SK-N-SH (cell line): ENCODE data around the gene APBA2.

Experiments used
- CTCF ChIP-seq: fragments of 200-600 bp; sonication (generic); IDR thresholded peaks from 2 replicates; pipeline ENCODE4 v1.6.1; 2017; ENCODE audit warnings: antibody characterized with exemption, mild to moderate bottlenecking, moderate library complexity
- EP300 ChIP-seq, 2 experiments: IDR thresholded peaks; 2 replicates each; pipeline versions ENCODE4 v1.4.0 to v1.6.1; 2012; ENCODE audit warnings: borderline replicate concordance in 1 of 2, low read depth in 1 of 2, low read length in 1 of 2
- MAX ChIP-seq: IDR thresholded peaks from 2 replicates; pipeline ENCODE4 v1.4.0; 2012; ENCODE audit warnings: low read depth
- NFIC ChIP-seq: IDR thresholded peaks from 2 replicates; pipeline ENCODE4 v1.4.0; 2012; ENCODE audit warnings: borderline replicate concordance
- NRF1 ChIP-seq: IDR thresholded peaks from 2 replicates; pipeline ENCODE4 v1.6.1; 2012; ENCODE audit warnings: low read depth, mild to moderate bottlenecking, low read length
- PBX3 ChIP-seq: IDR thresholded peaks from 2 replicates; pipeline ENCODE4; 2012
- POLR2AphosphoS5 ChIP-seq: IDR thresholded peaks from 2 replicates; pipeline ENCODE4 v1.6.1; 2012; ENCODE audit warnings: low read depth, low read length
- RAD21 ChIP-seq: IDR thresholded peaks from 2 replicates; pipeline ENCODE4 v1.6.1; 2012; ENCODE audit warnings: mild to moderate bottlenecking, low read length
- RCOR1 ChIP-seq: fragments of 150-350 bp; IDR thresholded peaks from 2 replicates; pipeline ENCODE4 v1.6.1; 2017; ENCODE audit warnings: antibody characterized with exemption, low read length
- SIN3A ChIP-seq: IDR thresholded peaks from 2 replicates; pipeline ENCODE4 v1.6.1; 2012; ENCODE audit warnings: low read depth, mild to moderate bottlenecking, low read length, moderate library complexity, borderline replicate concordance
- YY1 ChIP-seq: IDR thresholded peaks from 2 replicates; pipeline ENCODE4 v1.4.0; 2012; ENCODE audit warnings: low read depth, mild to moderate bottlenecking
- ZBTB33 ChIP-seq: IDR thresholded peaks from 2 replicates; pipeline ENCODE4 v1.4.0; 2012; ENCODE audit warnings: low read depth, borderline replicate concordance
- TF ChIP-seq, protein P1 (sequence below): fragments of 150-350 bp; IDR thresholded peaks from 2 replicates; pipeline ENCODE4 v1.6.1; 2017; ENCODE audit warnings: antibody characterized with exemption, low read length, low read depth, borderline replicate concordance

DNA sequence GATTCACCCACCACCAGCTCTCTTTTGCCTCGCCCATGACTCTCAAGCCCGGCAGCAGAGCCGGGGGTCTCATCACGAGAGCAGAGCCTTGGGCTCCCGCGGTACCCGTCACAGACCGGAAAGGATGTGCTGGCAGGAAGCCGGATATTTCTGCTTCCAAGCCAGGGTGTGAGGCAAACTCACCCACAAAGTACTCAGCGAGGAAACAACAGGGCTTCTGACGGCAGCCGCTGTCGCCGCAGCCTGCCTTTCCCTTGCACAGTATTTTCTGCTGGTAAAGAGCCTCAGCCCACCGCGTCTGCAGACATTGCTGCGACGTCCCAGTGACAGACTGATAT, 263.9 kb downstream of the APBA2 start:
- no peak for TF ChIP-seq POLR2AphosphoS5
- no peak for TF ChIP-seq CTCF
- TF ChIP-seq, protein P1, sequence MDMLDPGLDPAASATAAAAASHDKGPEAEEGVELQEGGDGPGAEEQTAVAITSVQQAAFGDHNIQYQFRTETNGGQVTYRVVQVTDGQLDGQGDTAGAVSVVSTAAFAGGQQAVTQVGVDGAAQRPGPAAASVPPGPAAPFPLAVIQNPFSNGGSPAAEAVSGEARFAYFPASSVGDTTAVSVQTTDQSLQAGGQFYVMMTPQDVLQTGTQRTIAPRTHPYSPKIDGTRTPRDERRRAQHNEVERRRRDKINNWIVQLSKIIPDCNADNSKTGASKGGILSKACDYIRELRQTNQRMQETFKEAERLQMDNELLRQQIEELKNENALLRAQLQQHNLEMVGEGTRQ, result no peak
- TF ChIP-seq MAX, result no peak
- no peak for TF ChIP-seq SIN3A
- TF ChIP-seq NRF1, result no peak
- TF ChIP-seq NFIC, result no peak
- no peak for TF ChIP-seq ZBTB33
- TF ChIP-seq EP300 (IDR thresholded peaks at IDR 0.05; ENCODE audit: borderline replicate concordance in 1 of 2, low read depth in 1 of 2, low read length in 1 of 2), result no peak
- no peak for TF ChIP-seq PBX3
- no peak for TF ChIP-seq YY1
- TF ChIP-seq RCOR1, result no peak
- no peak for TF ChIP-seq RAD21
